Activated CD8-positive, alpha-beta T cell treated with anti-CD3 and anti-CD28 coated beads, Interleukin-2, amount 10 ng/mL, durations not matched to agents 7 days and 5 days (primary cell): ENCODE results near the gene SHISAL1. TPM values are rescaled to one million over a fixed set of nuclear protein-coding genes. Genes with fewer than 3 reads are reported as not detected.

Source experiments
- ATAC-seq: fragments of 150-1000 bp; cut with Tn5 transposase; one replicate; pipeline ENCODE4 v1.10.0; 2021; ENCODE audit warnings: moderate library complexity
- CTCF ChIA-PET: fragments of 350-600 bp; sonication (Branson Sonifier 250); formaldehyde crosslinking; loops from one replicate; lab custom pipeline; 2021; ENCODE audit warnings: antibody characterized with exemption; lab: Charles Lee
- POLR2A ChIA-PET: fragments of 350-600 bp; sonication (Branson Sonifier 250); formaldehyde crosslinking; loops from one replicate; lab custom pipeline; 2021; ENCODE audit warnings: antibody characterized with exemption; lab: Charles Lee
- DNase-seq: peaks from one replicate; pipeline ENCODE4 v3.0.0-alpha.2; 2020
- H3K27ac Mint-ChIP-seq: one replicate; pipeline ENCODE4 v1.8.0; 2021; ENCODE audit warnings: mild to moderate bottlenecking, mixed read lengths
- H3K27me3 Mint-ChIP-seq: one replicate; pipeline ENCODE4 v1.8.0; 2021; ENCODE audit warnings: low read depth, mixed read lengths
- H3K36me3 Mint-ChIP-seq: one replicate; pipeline ENCODE4 v1.8.0; 2021; ENCODE audit warnings: low read depth, mixed read lengths
- H3K4me1 Mint-ChIP-seq: one replicate; pipeline ENCODE4 v1.8.0; 2021; ENCODE audit warnings: low read depth, mixed read lengths
- H3K4me3 Mint-ChIP-seq: one replicate; pipeline ENCODE4 v1.8.0; 2021; ENCODE audit warnings: mild to moderate bottlenecking, mixed read lengths
- H3K9me3 Mint-ChIP-seq: one replicate; pipeline ENCODE4 v1.8.0; 2022; ENCODE audit warnings: mixed read lengths; ENCODE audit not compliant: insufficient read depth
- total RNA-seq, 2 experiments: library from RNA; stranded (reverse); gene quantifications; one replicate each; pipeline ENCODE4 v1.2.3, GENCODE V29; 2021

Gene SHISAL1
- total RNA-seq, 2 experiments from 2014 or later, result not detected

DNA sequence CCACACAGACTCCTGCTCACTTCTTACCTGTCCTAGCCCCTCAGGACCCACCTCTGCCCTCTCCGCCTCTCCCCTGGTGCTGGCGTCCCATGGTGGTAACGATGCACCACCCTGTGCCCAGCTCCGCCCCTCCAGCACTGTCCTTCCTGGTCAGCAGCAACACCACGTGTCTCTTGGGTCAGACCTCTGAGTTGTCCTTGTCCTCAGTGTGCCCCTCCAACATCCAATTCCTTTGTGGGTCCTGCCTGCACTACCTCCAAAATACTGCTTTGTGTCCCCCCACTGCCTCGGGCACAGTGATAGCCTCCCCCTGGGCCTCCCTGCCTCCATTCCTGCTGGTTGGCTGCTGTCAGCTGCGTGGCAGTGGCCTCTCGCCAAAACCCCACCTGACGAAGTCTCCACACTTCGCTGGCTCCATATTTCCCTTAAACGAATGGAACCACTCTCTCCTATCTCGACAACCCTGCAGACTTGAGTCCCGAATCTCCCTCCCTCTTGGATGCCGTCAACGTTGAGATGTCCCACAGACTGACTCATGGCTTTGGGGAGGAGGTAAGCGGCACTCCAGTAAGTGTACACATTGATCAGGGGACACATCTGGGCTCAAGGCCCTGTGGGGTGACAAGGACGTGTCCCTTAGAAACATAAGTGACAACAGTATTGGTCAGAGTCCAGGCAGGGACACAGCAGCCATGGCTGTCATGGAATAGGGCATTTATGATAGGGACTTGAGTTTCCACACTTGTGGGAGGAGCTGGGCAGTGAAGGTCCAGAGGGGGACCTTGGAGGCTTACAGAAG, 42.8 kb downstream of the SHISAL1 start:
- no peak overlapping the region for H3K4me3 Mint-ChIP-seq
- ATAC-seq, result no peak
- H3K9me3 Mint-ChIP-seq, result no peaks in the 10 kb centered on the region
- ChIA-PET CTCF (no interaction called here), POLR2A (no interaction called here)
- DNase-seq, result no peak
- no peaks in the 10 kb centered on the region for H3K36me3 Mint-ChIP-seq
- H3K27me3 Mint-ChIP-seq, result peaks cover 11% of the 10 kb centered on the region
- H3K4me1 Mint-ChIP-seq, result no peaks in the 10 kb centered on the region
- H3K27ac Mint-ChIP-seq, result no peak overlapping the region

DNA sequence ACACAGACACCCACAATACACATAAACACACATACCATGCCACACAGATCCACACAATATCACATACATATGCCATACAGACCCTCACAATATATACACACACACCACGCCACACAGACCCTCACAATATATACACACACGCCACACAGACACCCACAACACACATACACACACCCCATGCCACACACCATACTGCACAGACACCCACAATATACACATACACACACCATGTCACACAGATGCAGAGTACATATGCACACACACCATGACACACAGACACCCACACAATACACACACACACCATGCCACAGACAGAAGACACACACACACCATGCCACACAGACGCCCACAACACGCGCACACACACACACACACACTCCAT, 43.6 kb downstream of the SHISAL1 start:
- Mint-ChIP-seq H3K4me1 (no peaks in the 10 kb centered on the region), H3K4me3 (no peak overlapping the region), H3K27ac (no peak overlapping the region), H3K36me3 (no peaks in the 10 kb centered on the region), H3K27me3 (peaks cover 9% of the 10 kb centered on the region), H3K9me3 (no peaks in the 10 kb centered on the region)
- no peak for ATAC-seq
- no peak for DNase-seq
- ChIA-PET POLR2A (no interaction called here), CTCF (no interaction called here)

DNA sequence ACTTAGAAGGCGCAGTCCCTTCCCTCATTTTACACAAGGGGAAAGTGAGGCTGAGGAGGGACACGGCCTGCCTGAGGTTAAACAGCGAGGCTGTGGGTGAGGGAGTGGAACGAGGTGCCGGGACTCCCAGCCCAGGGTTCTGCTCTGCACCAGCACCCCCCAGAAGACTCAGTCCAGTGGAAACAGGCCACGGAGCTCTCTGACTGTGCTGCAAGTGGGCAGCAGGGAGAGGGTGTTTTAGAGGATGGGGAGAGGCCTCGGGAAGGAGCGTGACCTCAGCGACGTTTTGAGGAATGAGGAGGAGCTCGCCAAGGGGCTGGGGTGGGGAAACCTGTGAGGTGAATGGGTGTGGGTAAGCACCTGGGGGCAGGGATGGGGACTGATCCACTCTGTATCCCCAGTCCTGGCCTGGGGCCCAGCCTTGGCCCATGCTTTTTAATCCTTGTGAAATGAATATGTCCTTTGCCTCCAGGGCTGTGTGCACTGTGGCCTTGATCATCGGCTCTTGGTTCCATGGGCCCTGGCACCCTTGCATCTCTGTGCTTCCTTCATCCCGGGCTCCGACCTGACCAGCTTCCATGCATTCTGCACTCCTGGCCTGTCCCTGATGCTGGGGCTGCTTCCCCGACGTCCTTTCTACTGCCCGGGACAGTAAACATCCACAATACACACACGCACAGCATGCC, 44.2 kb downstream of the SHISAL1 start:
- H3K36me3 Mint-ChIP-seq, result no peaks in the 10 kb centered on the region

DNA sequence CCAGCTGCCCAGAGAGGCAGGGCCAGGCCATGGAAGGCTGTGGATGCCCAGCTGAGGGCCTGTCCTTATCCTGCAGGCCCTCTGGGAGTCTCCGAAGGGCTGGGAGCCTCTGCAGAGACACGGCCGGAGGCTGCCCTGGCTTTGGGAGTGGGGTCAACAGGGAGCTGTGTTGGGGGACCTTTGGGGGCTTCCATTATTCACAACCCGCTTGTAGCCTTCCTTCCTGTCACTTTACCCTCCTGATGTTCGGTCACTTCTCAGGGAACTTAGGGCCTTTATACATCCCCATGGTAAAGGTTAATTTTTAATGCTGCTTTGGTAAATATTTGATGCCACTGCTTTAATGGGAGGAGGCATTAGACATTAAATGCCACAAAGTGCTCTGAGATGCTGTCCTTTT, 44.9 kb downstream of the SHISAL1 start:
- no peaks in the 10 kb centered on the region for H3K9me3 Mint-ChIP-seq
- no peak overlapping the region for H3K4me3 Mint-ChIP-seq
- H3K36me3 Mint-ChIP-seq, result no peaks in the 10 kb centered on the region
- peaks cover 6% of the 10 kb centered on the region for H3K27me3 Mint-ChIP-seq
- no peak overlapping the region for H3K27ac Mint-ChIP-seq
- no peaks in the 10 kb centered on the region for H3K4me1 Mint-ChIP-seq
- POLR2A ChIA-PET, result no interaction called here
- DNase-seq, result no peak
- ATAC-seq, result no peak
- CTCF ChIA-PET, result no interaction called here

More for the DNA sequence above, 44.2 kb downstream of the SHISAL1 start:
- ATAC-seq (no peak), DNase-seq (no peak)
- Mint-ChIP-seq H3K4me3 (no peak overlapping the region), H3K4me1 (no peaks in the 10 kb centered on the region), H3K27ac (no peak overlapping the region), H3K27me3 (peaks cover 9% of the 10 kb centered on the region), H3K9me3 (no peaks in the 10 kb centered on the region)
- ChIA-PET POLR2A (no interaction called here), CTCF (no interaction called here)

DNA sequence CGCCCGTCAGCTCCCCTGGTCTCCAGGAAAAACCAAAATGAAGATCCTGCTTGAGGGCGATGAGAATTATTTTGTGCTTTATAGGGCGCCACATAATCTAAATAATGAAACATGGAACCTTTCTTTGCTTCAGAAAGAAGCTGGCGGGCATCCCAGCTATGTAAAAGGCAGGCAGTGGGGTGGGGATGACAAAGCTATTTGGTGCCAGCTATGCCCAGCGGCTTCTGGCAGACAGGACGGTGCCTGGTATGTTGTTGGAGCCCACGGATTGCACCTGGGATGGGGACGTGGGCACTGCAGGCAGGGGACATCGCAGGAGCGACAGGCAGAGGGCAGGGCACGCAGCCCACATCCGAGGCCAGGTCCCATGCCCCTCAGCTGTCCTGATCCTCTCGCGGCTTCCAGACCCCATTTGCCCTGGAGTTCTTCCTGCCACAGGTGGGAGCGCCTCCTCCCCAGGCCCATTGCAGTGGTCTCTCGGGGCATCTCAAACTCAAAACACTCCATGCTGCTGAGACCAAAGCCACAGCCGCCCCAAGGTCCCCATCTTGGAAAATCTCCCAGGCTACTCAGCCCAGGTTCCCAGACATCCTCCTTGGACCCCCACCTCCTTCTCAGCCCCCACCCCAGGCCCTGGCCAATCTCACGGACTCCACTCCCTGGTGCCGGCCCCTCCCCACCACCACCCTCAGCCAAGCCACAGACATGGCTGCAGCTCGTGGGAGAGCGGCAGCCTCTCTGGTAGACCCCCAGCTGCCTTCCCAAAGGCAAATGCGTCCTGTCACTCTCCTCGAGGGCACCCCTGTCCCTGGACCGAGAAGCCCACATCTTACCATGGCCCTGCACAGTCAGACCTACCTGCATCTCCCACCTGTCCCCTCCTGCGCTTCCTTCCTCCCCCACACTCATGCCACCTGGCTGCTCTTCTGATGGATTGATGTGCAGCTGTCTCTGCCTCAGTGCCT, 45.7 kb downstream of the SHISAL1 start:
- ChIA-PET CTCF (no interaction called here), POLR2A (no interaction called here)
- H3K9me3 Mint-ChIP-seq, result no peaks in the 10 kb centered on the region
- H3K36me3 Mint-ChIP-seq, result no peaks in the 10 kb centered on the region
- ATAC-seq (no peak), DNase-seq (no peak)
- peaks cover 5% of the 10 kb centered on the region for H3K27me3 Mint-ChIP-seq
- no peak overlapping the region for H3K27ac Mint-ChIP-seq
- H3K4me1 Mint-ChIP-seq, result no peaks in the 10 kb centered on the region
- H3K4me3 Mint-ChIP-seq, result no peak overlapping the region

DNA sequence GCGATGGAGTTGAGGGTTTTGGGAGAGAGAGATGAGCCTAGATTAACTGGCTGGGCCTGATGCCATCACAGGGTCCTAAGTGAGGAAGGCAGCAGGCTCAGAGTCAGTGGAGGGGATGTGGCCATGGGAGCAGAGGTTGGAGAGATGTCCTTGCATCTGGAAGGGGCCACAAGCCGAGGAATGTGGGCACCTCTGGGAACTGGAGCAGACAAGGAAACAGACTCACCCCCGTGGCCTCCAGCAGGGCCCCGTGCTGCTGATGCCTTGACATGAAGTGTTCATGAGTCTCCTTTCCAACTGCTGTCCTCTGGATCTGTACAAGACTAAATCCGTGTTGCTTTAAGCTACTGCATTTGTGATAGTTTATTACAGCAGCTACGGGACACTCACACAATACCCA, 49.2 kb downstream of the SHISAL1 start:
- POLR2A ChIA-PET, result no interaction called here
- CTCF ChIA-PET, result no interaction called here
- H3K27ac Mint-ChIP-seq, result no peak overlapping the region
- DNase-seq, result no peak
- H3K4me1 Mint-ChIP-seq, result peaks cover 11% of the 10 kb centered on the region
- H3K36me3 Mint-ChIP-seq, result no peaks in the 10 kb centered on the region
- no peak overlapping the region for H3K4me3 Mint-ChIP-seq
- H3K27me3 Mint-ChIP-seq, result no peaks in the 10 kb centered on the region
- H3K9me3 Mint-ChIP-seq, result no peaks in the 10 kb centered on the region
- ATAC-seq, result no peak

DNA sequence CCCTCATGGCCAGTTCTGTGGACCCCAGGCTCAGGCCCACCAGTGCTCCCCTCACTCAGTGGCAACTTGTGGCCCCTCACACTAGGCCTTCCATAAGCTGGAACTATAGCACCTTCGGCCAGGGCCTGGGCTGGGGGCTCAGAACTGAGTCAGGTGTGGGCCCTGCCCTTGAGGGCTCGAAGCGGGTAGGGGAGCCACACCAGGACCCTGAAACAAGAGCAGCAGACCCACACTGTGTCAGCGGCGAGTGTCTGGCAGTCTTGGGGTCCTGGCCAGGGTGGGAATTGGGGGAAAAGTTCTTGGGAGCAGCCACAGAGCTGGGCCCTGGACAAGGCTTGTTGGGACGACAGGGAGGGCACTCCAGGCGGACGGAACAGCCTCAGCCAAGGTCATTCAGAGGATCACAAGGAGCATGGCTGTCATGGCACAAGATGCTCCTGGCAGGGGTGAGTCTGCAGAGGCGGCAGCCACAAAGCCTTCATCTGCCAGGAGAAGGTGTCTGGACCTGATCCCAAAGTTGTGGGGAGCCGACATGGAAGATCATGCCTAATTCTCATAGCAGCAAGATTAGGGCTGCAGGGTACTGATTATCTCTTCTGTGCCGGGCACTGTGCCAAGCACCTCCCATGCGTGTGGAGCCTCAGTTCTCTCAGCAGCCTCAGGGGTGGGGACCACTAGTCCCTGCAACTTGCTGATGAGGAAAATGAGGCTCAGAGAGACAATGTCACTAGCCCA, 50.7 kb downstream of the SHISAL1 start:
- peaks cover 4% of the 10 kb centered on the region for H3K27me3 Mint-ChIP-seq
- H3K36me3 Mint-ChIP-seq, result no peaks in the 10 kb centered on the region
- no peak overlapping the region for H3K27ac Mint-ChIP-seq
- H3K4me1 Mint-ChIP-seq, result peaks cover 12% of the 10 kb centered on the region
- ChIA-PET POLR2A (no interaction called here), CTCF (no interaction called here)
- H3K4me3 Mint-ChIP-seq, result no peak overlapping the region
- no peaks in the 10 kb centered on the region for H3K9me3 Mint-ChIP-seq
- ATAC-seq (no peak), DNase-seq (no peak)

DNA sequence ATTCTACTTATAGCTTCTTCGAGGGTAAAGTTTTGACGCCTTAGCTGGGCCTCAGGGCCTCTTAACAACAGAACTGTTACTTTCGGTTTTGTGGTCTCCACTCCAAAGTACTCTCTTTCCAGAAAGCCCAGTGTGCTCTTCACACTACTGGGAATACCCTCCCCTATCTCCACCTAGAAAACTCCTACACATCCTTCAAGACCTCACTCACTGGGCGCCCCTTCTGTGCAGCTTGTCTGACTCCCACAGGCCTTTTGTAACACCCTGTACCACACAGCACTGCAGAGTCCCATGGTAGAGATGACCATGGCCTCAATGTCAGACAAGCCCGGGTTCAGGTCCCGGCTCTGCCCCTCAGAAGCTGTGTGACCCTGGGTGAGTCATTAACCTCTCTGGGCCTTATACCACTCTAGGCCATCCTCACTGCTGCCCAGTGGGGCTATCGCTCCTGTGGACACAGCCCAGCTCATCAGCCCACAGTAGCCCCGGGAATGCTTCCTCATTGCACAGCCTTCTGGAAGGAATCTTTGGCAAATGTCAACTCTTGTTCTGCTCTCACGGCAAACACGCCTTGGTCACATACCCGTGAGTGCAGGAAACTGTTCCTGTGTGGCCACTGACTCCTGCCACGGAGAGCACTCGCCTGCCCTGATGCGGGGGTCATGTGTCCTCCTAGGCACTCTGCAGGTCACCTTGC, 51.4 kb downstream of the SHISAL1 start:
- ChIA-PET CTCF (no interaction called here), POLR2A (interaction anchor here (0.6 kb wide), 1 partner anchor 366 kb away, joined by 3 read pairs; no protein-coding TSS in a partner anchor)
- H3K4me3 Mint-ChIP-seq, result no peak overlapping the region
- H3K27ac Mint-ChIP-seq, result no peak overlapping the region
- ATAC-seq (no peak), DNase-seq (no peak)
- H3K36me3 Mint-ChIP-seq, result no peaks in the 10 kb centered on the region
- H3K9me3 Mint-ChIP-seq, result no peaks in the 10 kb centered on the region
- peaks cover 10% of the 10 kb centered on the region for H3K27me3 Mint-ChIP-seq
- peaks cover 12% of the 10 kb centered on the region for H3K4me1 Mint-ChIP-seq

DNA sequence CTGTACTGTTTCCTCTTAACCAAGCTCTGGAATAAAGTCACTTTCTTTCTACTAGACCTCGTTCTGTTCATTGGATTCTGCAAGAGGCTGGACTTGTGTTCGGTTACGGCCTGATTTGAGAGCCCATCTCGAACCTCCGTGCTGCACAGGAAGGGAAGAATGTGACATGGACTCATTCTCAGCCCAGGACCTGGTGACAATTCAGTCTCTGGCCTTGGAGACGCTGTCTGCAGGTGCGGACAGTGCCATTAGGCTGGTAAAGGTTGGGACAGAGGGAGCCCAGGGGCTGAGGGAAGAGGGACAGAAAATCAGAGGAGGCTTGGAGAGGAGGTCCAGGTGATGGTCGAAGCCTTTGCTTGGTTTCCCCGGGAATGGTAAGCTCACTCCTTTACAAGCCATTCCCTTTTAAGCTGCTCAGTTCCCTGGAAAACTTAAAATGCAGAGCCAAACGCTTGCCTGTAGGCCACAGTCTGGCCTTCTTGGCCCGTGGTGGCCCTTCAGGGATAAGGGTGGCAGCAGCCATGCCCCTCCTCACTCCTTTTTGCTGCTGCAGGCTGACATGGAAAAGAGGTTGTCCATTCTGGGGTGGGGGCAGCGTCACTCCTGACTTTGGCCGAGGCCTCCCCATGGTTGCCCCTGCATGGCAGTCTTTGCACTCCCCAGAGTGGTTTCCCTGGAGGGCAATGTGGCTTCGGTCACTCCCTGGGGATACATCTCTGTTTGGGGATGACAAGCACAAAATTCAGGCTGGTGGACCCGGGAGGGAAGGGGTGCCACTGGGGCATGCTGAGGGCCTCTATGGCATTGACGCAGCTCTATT, 52.3 kb downstream of the SHISAL1 start:
- Mint-ChIP-seq H3K9me3 (no peaks in the 10 kb centered on the region), H3K27me3 (peaks cover 16% of the 10 kb centered on the region), H3K4me3 (no peak overlapping the region), H3K4me1 (peaks cover 12% of the 10 kb centered on the region), H3K27ac (no peak overlapping the region), H3K36me3 (no peaks in the 10 kb centered on the region)
- no peak for ATAC-seq
- DNase-seq, result no peak
- POLR2A ChIA-PET, result no interaction called here
- CTCF ChIA-PET, result interaction anchor here (1.2 kb wide), 1 partner anchor 404 kb away, joined by 3 read pairs; no protein-coding TSS in a partner anchor

DNA sequence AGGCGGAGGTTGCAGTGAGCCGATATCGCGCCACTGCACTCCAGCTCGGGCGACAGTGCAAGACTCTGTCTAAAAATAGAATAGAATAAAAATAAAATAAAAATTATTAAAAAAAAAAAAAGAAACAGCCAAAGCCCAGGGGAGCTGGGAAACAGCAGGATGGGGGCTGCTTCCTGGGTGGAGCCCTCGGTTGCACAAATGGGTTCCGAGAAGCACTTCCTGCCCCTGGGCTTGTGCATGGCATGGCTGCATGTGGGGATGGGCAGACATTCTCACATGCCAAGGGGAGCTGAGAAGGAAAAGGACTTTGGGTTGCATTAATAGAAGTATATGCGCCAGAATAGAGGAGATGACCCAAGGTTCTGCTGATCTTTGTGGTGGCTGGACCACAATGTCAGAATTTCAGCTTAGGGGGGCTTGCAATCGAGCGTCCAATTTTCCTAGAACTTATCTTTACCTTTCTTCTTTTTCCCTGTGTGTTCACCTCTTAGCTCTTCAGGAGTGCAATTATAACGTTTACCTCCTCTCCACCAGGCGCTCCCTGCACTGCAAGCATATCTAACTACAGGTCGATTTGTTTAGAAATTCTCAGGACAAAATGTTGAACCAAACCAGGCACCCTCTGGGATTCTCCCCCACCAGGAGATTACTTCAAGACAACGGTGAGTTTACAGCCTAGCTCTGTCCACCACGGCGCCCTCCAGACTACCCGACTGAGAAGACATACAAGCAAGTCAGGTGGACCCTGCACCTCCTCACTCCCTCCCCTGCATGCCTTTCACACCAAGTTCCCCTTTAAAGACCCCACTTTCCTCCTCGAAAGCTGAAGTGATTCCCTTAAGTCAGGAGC, 53.2 kb downstream of the SHISAL1 start:
- H3K27me3 Mint-ChIP-seq, result peaks cover 19% of the 10 kb centered on the region
- DNase-seq, result no peak
- ChIA-PET CTCF (interaction anchor here (1.2 kb wide), 1 partner anchor 405 kb away, joined by 3 read pairs; no protein-coding TSS in a partner anchor), POLR2A (no interaction called here)
- peaks cover 12% of the 10 kb centered on the region for H3K4me1 Mint-ChIP-seq
- peak overlapping the region; percentile 21 for H3K27ac Mint-ChIP-seq
- no peak overlapping the region for H3K4me3 Mint-ChIP-seq
- H3K9me3 Mint-ChIP-seq, result no peaks in the 10 kb centered on the region
- no peaks in the 10 kb centered on the region for H3K36me3 Mint-ChIP-seq
- ATAC-seq, result no peak
